Astrocyte of the spinal cord (primary cell): ENCODE data around the gene C1orf185.
A peak's percentile ranks its signal among the peaks of the same experiment; 100 is the strongest.

Experiments used
- DNase-seq: peaks from one replicate; pipeline ENCODE4 v3.0.0; 2011; ENCODE audit warnings: low read depth, low spot score
- H3K4me3 ChIP-seq: 2 replicates; pipeline ENCODE4 v1.5.1; 2011; ENCODE audit warnings: low read depth, mild to moderate bottlenecking, low read length, moderate library complexity
- CTCF ChIP-seq: IDR thresholded peaks from 2 replicates; pipeline ENCODE4 v1.5.1; 2012; ENCODE audit warnings: low read depth, mild to moderate bottlenecking, low read length, inconsistent platforms
- in situ Hi-C: cut with HindIII; loops from 2 replicates; pipeline ENCODE4 v1.10.0; 2017; ENCODE audit warnings: low sequenced_read_pairs

Gene C1orf185

GRCh38 chr1:51093581-51093980, 8.4 kb upstream of the C1orf185 start:
- DNase-seq, result peak; percentile 13
- TF ChIP-seq CTCF, result no peak
- H3K4me3 ChIP-seq, result no peak overlapping the region
- in situ Hi-C loops, result no loop called here

- in situ Hi-C loops, result no loop called here
- no peak overlapping the region for H3K4me3 ChIP-seq
- no peak for TF ChIP-seq CTCF
- DNase-seq, result no peak
These were observed 4.9 kb upstream of the C1orf185 start for GRCh38 chr1:51097171-51097570.

- TF ChIP-seq CTCF, result no peak
- in situ Hi-C loops, result no loop called here
These were observed 1.7 kb upstream of the C1orf185 start for GRCh38 chr1:51100264-51100880.

GRCh38 chr1:51114137-51114536, 12.1 kb downstream of the C1orf185 start:
- no peak for DNase-seq
- in situ Hi-C loops, result no loop called here
- TF ChIP-seq CTCF, result no peak
- no peak overlapping the region for H3K4me3 ChIP-seq

More at GRCh38 chr1:51100264-51100880, 1.7 kb upstream of the C1orf185 start:
- no peak for DNase-seq
- H3K4me3 ChIP-seq, result no peak overlapping the region

GRCh38 chr1:51115714-51116404, 13.8 kb downstream of the C1orf185 start:
- in situ Hi-C loops, result no loop called here
- no peak for TF ChIP-seq CTCF
- H3K4me3 ChIP-seq, result no peak overlapping the region
- no peak for DNase-seq

GRCh38 chr1:51119331-51119730, 17.3 kb downstream of the C1orf185 start:
- no peak for TF ChIP-seq CTCF
- H3K4me3 ChIP-seq, result no peak overlapping the region
- in situ Hi-C loops, result no loop called here
- DNase-seq, result no peak
